ENCODE results near the gene SLC52A3.
"Not testable (repeated sequence)": the region's sequence is repeated elsewhere in the genome, so short reads cannot be mapped to it uniquely, and the experiment has no call there.

The SLC52A3 gene

DNA sequence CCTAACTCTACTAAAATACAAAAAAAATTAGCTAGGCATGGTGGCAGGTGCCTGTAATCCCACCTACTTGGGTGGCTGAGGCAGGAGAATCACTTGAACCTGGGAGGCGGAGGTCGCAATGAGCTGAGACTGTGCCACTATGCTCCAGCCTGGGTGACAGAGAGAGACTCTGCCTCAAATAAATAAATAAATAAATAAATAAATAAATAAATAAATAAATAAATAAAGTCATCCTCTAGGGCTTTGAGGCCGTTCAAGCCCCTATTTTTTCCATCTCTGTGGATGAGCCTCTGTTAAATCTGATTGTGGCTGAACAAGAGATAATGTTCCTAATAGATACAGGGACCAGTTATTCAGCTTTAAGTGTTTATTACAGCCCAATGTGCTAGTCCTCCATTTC is 33.4 kb upstream of the SLC52A3 start:
- no peaks in the 10 kb centered on the region for H3K36me3 ChIP-seq (replicated peaks; ENCODE audit: insufficient read depth, low read length)
- no peak overlapping the region for H3K27ac ChIP-seq (ENCODE audit: low read length)
- H3K9ac ChIP-seq (ENCODE audit: low read length), result no peak overlapping the region
- H3K4me1 ChIP-seq (ENCODE audit: low read length), result no peaks in the 10 kb centered on the region
- no peak overlapping the region for H3K4me2 ChIP-seq (ENCODE audit: low read depth, low read length)
- H2AFZ ChIP-seq (ENCODE audit: low read length), result no peak overlapping the region
- H3K4me3 ChIP-seq (ENCODE audit: low read length), result no peak overlapping the region
- no peak for TF ChIP-seq EZH2 (optimal IDR thresholded peaks at IDR 0.05; ENCODE audit: low read depth, low read length)
- TF ChIP-seq, protein P1, sequence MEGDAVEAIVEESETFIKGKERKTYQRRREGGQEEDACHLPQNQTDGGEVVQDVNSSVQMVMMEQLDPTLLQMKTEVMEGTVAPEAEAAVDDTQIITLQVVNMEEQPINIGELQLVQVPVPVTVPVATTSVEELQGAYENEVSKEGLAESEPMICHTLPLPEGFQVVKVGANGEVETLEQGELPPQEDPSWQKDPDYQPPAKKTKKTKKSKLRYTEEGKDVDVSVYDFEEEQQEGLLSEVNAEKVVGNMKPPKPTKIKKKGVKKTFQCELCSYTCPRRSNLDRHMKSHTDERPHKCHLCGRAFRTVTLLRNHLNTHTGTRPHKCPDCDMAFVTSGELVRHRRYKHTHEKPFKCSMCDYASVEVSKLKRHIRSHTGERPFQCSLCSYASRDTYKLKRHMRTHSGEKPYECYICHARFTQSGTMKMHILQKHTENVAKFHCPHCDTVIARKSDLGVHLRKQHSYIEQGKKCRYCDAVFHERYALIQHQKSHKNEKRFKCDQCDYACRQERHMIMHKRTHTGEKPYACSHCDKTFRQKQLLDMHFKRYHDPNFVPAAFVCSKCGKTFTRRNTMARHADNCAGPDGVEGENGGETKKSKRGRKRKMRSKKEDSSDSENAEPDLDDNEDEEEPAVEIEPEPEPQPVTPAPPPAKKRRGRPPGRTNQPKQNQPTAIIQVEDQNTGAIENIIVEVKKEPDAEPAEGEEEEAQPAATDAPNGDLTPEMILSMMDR (IDR thresholded peaks at IDR 0.05; ENCODE audit: low read length), result no peak
- no peak for TF ChIP-seq EZH2phosphoT487 (IDR thresholded peaks at IDR 0.05; ENCODE audit: low read length)
- H3K79me2 ChIP-seq (ENCODE audit: low read length), result no peaks in the 10 kb centered on the region
- no peaks in the 10 kb centered on the region for H3K9me3 ChIP-seq (replicated peaks; ENCODE audit: insufficient read depth, low read length)
- DNase-seq, result no peak
- H3K27me3 ChIP-seq (replicated peaks; ENCODE audit: insufficient read depth, low read length), result no peaks in the 10 kb centered on the region
- H3F3A ChIP-seq (ENCODE audit: insufficient read depth, low read length), result no peaks in the 10 kb centered on the region
- H4K20me1 ChIP-seq (ENCODE audit: insufficient read depth, low read length), result no peaks in the 10 kb centered on the region
- no peaks in the 10 kb centered on the region for H3K9me2 ChIP-seq (replicated peaks; ENCODE audit: insufficient read depth, low read length)

DNA sequence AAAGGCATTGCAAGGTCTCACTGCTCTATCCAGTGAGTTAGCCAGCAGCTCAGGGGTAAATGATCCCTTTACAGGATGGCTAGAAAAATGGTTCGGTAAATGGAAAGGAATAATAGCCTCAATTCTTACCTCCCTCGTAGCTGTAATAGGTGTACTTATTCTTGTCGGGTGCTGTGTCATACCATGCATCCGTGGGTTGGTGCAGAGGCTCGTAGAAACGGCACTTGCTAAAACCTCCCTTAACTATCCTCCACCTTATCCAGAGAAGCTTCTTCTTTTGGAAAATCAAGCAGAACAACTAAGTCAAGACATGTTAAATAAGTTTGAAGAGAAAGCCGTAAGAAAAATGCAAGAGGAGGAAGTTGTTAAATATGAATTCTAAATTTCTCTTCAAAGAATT is 31.7 kb upstream of the SLC52A3 start:
- not testable (repeated sequence) for H3K4me2 ChIP-seq (ENCODE audit: low read depth, low read length); DNase-seq; H3F3A ChIP-seq (ENCODE audit: insufficient read depth, low read length); H3K9me2 ChIP-seq (replicated peaks; ENCODE audit: insufficient read depth, low read length); H3K4me3 ChIP-seq (ENCODE audit: low read length); H3K9me3 ChIP-seq (replicated peaks; ENCODE audit: insufficient read depth, low read length); H3K27me3 ChIP-seq (replicated peaks; ENCODE audit: insufficient read depth, low read length); H3K36me3 ChIP-seq (replicated peaks; ENCODE audit: insufficient read depth, low read length); H3K79me2 ChIP-seq (ENCODE audit: low read length); H2AFZ ChIP-seq (ENCODE audit: low read length); H3K27ac ChIP-seq (ENCODE audit: low read length); H3K4me1 ChIP-seq (ENCODE audit: low read length); H4K20me1 ChIP-seq (ENCODE audit: insufficient read depth, low read length); H3K9ac ChIP-seq (ENCODE audit: low read length)

DNA sequence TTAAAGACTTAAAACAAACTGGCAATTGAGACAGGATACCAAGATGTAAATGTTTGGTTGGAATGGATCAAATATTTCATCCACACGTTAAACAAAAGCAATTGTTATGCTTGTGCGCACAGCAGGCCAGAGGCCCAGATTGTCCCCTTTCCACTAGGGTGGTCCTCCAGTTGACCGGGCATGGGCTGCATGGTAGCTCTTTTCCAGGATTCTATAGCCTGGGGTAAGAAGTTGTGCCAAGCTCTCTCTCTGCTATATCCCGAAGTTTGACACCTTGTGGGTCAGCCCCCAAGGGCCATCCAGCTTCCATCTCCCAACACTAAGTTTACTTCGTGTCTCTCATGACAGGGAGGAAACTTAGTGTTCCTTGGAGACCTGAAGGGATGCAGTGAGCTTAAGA is 30.4 kb upstream of the SLC52A3 start:
- H3K27ac ChIP-seq (ENCODE audit: low read length); H3F3A ChIP-seq (ENCODE audit: insufficient read depth, low read length); H3K9ac ChIP-seq (ENCODE audit: low read length); H2AFZ ChIP-seq (ENCODE audit: low read length); DNase-seq; H3K9me2 ChIP-seq (replicated peaks; ENCODE audit: insufficient read depth, low read length); H3K9me3 ChIP-seq (replicated peaks; ENCODE audit: insufficient read depth, low read length); H3K4me1 ChIP-seq (ENCODE audit: low read length); H3K4me2 ChIP-seq (ENCODE audit: low read depth, low read length); H4K20me1 ChIP-seq (ENCODE audit: insufficient read depth, low read length); H3K4me3 ChIP-seq (ENCODE audit: low read length); H3K79me2 ChIP-seq (ENCODE audit: low read length); H3K36me3 ChIP-seq (replicated peaks; ENCODE audit: insufficient read depth, low read length); H3K27me3 ChIP-seq (replicated peaks; ENCODE audit: insufficient read depth, low read length): not testable (repeated sequence)

DNA sequence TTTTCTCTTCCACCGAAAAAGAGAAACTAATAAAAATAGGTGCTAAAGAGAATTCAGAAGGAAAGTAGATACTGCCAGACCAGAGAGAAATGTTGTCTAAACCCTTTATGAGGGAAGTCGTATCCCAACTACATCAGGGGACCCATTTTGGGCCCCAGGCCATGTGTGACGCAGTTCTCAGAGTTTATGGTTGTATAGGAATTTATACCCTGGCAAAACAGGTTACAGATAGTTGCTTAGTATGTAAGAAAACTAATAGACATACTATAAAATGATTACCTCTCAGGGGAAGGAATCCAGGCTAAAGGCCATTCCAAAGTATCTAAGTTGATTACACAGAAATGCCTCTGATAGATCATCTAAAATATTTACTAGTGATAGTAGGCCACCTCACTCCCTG is 28.6 kb upstream of the SLC52A3 start:
- peaks cover 6% of the 10 kb centered on the region for H3K27me3 ChIP-seq (replicated peaks; ENCODE audit: insufficient read depth, low read length)
- TF ChIP-seq EZH2phosphoT487 (IDR thresholded peaks at IDR 0.05; ENCODE audit: low read length) (no peak), EZH2 (optimal IDR thresholded peaks at IDR 0.05; ENCODE audit: low read depth, low read length) (no peak)
- TF ChIP-seq, protein P1 (IDR thresholded peaks at IDR 0.05; ENCODE audit: low read length), result no peak
- H3K27ac ChIP-seq (ENCODE audit: low read length), result no peak overlapping the region
- H4K20me1 ChIP-seq (ENCODE audit: insufficient read depth, low read length), result no peaks in the 10 kb centered on the region
- H3K9ac ChIP-seq (ENCODE audit: low read length), result no peak overlapping the region
- H3K9me3 ChIP-seq (replicated peaks; ENCODE audit: insufficient read depth, low read length), result no peaks in the 10 kb centered on the region
- no peaks in the 10 kb centered on the region for H3K36me3 ChIP-seq (replicated peaks; ENCODE audit: insufficient read depth, low read length)
- H2AFZ ChIP-seq (ENCODE audit: low read length), result no peak overlapping the region
- no peaks in the 10 kb centered on the region for H3F3A ChIP-seq (ENCODE audit: insufficient read depth, low read length)
- H3K4me2 ChIP-seq (ENCODE audit: low read depth, low read length), result no peak overlapping the region
- H3K4me1 ChIP-seq (ENCODE audit: low read length), result no peaks in the 10 kb centered on the region
- no peaks in the 10 kb centered on the region for H3K9me2 ChIP-seq (replicated peaks; ENCODE audit: insufficient read depth, low read length)
- no peak for DNase-seq
- H3K79me2 ChIP-seq (ENCODE audit: low read length), result no peaks in the 10 kb centered on the region
- no peak overlapping the region for H3K4me3 ChIP-seq (ENCODE audit: low read length)
